SK-N-DZ (cell line): ENCODE measurements around the gene ARHGEF5. TPM values are rescaled to one million over a fixed set of nuclear protein-coding genes. Genes with fewer than 3 reads are reported as not detected.
"Not testable (repeated sequence)": the region's sequence is repeated elsewhere in the genome, so short reads cannot be mapped to it uniquely, and the experiment has no call there.

ENCODE experiments used
- DNase-seq: peaks from one replicate; pipeline ENCODE4 v3.0.0-alpha.2; 2015; ENCODE audit warnings: low spot score
- polyA plus RNA-seq, 2 experiments: library from polyadenylated mRNA; depleted of rRNA; stranded (reverse); fragments of >200 nt; gene quantifications; 2 replicates each; pipeline ENCODE4 v1.2.3, GENCODE V29; 2014

Gene ARHGEF5
- polyA plus RNA-seq (2014; cell fraction: cytosol; rRNA removed): not detected in 2 replicates
- polyA plus RNA-seq (2014; cell fraction: nucleus; rRNA removed): not detected in 2 replicates

DNA sequence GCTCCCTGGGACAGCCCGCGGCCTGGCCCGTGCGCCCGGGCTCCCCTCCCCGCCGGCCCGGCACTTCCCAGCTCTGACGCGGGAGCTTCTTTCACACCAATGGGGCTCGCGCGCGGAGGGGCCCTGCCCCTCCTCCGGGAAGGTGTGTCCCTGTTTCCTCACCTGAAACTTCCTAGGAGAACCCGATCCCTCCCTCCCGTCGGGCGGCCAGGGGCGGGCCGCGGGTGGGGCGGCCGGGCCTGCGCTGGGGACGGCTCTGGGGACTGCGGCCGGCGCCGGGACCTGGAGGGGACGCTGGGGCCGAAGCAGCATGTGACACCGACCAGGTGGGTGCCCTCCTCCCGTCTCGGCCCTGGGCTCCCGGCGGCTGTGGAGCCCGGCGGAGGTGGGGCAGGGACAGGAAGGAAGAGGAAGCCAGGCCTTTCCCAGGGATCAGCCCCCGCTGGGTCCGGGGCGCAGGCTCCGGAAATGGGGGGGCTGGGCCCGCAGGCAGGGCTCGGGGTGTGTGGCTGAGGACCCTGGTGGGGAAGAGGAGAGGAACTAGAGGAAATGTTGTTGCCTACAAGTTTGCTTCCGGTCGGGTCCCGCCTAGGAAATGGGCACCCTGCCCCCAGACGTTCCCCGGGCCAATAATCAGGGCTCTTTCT, at the start of gene ARHGEF5:
TSS of gene ARHGEF5 (plus strand) at position 227 of the 647 bp plus-strand sequence. CDS start 7,268 bp downstream, outside the sequence.
- DNase-seq: not testable (repeated sequence)

DNA sequence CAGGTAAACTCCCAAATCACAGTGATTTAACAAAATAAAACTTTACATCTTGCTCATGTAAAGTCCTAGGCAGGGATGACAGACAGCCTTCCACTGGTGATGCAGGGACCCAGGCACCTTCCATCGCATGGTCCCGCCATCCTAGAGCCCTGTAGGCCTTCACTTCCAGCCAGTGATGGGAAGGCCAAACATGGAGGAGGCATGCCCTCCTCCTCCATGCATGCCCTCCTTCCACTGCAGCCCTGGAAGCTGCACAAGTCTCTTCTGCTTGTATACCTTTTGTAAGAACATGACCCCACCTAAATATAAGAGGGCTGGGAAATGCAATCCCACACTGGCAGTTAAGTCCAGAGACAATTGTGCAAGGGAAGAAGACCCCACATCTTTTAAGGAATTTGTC, 45.5 kb upstream of the ARHGEF5 start:
- DNase-seq: not testable (repeated sequence)

DNA sequence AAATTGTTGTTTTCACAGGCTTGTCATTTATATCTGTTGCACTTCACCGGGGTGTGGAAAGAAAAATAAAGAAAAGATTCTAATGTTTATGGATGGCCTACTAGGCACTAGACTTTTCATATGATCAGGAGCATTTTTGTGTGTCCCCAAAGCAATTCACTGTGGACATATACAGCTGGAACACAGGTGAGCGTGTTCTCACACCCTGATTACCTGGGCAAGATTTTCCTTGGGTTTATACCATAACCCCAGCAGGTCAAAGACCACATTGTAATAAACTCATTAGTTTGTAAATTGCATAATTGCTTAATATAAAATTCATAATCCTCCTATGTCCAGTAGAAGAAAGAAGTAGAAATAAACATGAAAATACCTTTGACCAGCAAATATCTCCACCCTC, 44.0 kb upstream of the ARHGEF5 start:
- DNase-seq: not testable (repeated sequence)

DNA sequence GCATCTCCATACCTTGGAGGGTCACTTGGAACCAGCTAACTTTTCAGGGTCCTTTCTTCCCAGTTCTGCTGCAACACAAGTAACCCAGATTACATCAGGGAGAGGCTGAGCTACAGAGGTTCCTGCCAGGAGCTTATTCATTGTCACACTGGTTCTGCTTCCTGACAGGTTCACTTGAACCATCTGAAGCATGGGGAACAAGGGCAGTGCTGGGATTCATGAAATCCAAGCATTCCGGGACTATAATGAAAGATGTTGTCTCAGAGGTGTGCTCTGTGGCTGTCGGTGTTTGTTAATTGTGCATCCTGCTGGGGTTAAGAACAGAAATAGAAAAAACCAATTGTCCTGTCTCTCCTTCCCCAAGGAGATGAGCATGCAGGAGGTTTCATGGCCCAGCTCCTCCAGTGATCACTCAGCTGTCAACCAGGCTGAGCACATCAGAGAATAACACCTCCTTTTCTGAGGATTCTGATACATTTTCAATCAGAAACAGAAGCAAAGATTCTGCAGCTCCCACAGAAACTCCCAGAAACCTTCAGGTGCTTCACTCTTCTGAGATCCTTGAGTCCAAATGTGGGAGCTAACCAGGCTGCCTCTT, 43.2 kb upstream of the ARHGEF5 start, which contains the start of gene OR2A1:
TSS of gene OR2A1 (plus strand) at position 548 of the 598 bp plus-strand sequence. CDS start 5,706 bp downstream, outside the sequence.
- DNase-seq: not testable (repeated sequence)

DNA sequence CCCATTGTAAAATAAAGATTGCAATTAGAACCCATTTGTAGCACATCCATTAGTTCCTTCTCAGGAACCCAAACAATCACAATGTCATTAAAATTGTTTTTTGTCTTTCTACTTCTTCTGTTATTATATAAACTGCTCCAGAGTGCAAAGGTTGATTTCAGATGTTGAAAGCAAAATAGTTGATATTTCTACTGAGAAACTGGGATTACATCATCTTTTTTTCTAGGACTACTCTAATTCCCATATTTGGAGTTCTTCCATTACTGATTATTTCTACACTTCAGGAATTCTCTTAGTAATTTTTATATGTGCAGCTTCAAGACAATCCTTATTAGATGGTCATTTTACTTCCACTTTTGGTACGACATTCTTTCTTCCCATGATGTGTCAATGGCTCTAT, 37.7 kb upstream of the ARHGEF5 start:
- not testable (repeated sequence) for DNase-seq

DNA sequence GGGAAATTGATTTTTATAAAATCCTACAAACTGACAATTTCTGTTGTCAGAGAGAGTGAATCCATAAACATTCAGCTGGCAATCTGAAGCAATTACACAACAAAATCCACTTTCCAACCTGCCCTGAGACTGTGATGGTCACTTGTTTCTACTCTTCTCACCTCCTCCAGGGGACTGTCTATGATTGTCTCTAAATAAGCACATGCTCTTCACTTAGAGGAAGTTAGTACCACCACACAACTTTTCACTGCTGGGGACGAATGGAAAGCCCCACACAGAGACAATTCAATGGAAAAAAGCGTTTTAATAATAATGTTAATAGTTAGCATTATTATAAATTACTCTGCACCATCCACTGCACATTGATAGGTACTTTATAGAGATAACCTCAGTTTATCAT, 35.7 kb upstream of the ARHGEF5 start:
- not testable (repeated sequence) for DNase-seq

DNA sequence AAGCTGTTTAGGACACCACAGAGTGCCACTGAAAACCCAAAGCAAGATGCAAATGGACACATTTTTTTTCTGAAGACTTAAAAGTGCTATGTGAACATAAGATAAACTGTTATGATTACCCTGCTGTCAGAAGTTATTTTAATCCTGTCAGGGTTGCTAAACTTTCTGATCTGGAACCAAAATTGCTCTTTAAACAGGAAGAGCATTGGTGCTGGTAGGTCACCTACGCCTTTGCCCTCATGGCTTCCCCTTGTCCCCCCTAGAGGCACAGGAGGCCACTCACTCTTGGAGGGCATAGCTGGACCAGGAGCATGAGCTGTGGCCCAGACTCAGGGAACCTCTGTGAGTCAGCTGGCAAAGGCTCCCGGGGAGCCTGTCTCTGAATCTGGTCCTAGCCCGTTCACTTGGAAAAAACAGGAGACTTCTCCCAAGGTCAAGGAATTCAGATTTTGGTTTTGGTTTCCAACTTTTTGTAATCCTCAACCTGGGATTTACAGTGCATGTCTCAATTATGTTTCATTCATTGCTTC, 33.5 kb upstream of the ARHGEF5 start:
- not testable (repeated sequence) for DNase-seq

DNA sequence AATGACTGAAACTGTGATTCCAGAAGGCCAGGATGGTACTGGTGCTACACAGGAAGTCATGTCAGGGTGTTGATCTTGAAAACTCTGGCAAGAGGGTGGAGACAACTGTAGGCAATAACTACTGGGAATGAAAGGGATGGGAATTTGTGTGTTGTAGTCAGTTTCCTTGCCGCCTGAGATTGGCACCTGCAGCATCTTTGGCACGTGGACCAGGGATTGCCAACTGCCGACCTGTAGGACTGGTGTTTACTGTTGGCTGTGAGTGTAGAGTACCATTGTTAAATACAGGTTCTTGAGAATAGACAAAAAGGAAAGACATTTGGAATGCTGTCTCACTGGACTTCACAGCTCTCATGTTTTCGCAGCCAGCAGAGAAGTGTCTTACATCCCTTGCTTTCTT, 31.8 kb upstream of the ARHGEF5 start:
- DNase-seq: not testable (repeated sequence)

DNA sequence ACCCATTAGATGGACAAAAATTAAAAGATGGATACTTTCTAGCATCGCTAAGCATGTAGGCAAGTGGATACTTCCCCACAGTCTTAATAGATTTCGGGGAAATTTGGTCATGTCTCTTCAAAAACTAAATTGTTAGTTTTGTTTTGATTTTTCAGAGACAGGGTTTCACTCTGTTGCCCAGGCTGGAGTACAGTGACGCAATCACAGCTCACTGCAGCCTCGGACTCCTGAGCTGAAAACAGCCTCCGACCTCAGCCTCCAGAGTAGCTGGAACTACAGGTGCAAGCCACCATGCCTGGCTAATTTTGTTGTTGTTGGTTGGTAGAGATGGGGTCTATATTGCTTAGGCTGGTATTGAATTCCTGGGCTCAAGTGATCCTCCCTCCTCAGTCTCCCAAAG, 29.3 kb upstream of the ARHGEF5 start:
- DNase-seq: not testable (repeated sequence)

DNA sequence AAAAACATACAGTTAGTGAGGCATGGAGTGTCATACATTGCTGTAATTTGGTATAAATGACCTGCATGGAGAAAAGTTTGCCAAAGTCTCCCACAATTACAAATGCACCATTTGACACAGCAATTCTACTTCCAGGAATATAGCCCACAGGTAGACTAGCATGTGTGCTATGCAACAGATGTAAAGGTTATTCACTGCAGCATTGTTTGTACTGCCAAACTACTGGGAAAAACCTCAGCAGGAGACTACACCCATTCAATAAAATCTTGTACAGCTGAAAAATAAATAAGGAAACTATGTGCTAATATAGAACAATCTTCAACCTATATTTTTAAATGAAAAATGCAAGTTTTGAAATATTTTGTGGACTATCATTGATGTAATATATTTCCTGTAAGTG, 25.2 kb upstream of the ARHGEF5 start:
- not testable (repeated sequence) for DNase-seq

DNA sequence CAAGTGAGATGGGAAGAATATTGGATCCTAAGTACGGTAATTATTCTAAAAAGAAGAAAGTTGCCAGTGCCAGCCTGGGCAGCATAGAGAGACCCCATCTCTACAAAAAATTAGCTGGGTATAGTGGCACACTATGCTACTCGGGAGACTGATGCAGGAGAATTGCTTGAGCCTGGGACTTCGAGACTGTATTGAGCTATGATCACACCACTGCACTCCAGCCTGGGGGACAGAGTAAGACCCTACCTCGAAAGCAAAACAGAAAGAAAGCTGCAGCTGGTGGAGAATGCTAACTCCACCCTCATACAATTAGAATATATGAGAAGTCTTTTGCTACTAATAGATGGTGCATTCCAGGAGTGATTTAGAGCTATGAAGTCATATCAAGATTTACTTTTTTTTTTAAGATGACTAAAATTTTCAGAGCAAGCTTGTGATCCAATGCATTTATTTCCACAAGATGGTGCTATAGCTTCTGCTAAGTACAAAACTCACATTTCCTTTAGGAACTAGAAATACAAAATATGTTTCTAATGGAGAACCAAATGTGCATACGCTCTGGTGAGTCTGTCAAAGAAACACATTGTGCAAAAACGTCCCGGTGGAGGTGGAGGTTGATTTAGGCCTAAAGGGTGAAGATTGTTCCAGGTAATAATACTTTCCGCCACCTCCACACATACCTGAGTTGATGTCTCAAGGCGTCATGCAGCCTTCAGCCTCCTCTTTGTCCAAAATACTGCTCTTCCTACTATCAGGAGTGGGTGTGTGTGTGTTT, 23.8 kb upstream of the ARHGEF5 start:
- not testable (repeated sequence) for DNase-seq

DNA sequence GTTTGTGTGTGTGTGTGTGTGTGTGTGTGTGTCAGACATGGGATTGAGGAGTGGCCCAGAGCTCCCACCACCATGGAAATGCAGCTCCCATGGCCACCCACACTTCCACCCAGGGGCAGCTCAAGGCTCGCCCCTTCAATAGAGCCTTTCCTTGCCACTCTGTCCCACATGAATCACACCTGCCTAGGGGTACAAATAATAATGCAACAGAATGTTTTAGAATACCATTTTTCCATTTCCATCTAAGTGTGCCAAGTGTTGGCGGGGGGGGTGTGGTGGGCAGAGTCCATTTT, 23.3 kb upstream of the ARHGEF5 start:
- DNase-seq: not testable (repeated sequence)

DNA sequence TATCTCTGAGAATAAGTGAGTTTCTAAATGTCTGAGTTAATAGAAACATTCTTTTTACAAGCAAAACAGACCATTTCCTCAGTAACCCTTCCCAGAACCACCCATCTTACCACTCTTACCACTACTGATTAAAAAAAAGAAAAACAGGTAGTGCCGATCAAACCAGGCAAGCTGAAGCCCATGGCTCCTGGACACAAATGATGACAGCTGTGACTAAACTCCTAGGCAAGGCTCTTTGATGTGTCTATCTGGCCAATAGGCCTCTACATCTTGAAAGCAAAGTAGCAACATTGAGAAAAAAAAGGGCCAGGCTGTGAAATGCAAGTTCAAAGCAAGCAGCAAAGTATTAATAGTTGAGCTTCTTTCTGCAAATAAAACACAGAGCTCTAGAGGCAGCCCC, 6.6 kb upstream of the ARHGEF5 start:
- DNase-seq: not testable (repeated sequence)

DNA sequence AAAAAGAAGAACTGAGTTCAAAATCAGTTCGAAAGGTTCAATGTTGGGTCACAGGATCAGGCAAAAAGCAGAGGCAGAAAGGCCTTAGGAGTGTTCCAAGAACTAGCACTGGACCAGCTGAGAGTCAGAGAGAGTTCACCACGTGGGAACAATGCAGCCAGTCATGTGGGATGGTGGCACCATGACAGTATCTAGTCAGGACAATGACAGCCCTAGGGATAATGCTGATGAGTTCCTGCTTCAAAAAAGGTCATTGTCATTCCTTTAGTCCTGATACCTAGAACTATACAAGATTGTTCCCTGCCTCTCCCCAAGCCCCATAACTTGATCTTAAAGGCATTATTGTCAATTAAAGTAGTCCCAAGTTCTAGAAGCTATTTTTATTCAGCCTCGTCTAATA, 3.5 kb upstream of the ARHGEF5 start:
- DNase-seq: not testable (repeated sequence)

DNA sequence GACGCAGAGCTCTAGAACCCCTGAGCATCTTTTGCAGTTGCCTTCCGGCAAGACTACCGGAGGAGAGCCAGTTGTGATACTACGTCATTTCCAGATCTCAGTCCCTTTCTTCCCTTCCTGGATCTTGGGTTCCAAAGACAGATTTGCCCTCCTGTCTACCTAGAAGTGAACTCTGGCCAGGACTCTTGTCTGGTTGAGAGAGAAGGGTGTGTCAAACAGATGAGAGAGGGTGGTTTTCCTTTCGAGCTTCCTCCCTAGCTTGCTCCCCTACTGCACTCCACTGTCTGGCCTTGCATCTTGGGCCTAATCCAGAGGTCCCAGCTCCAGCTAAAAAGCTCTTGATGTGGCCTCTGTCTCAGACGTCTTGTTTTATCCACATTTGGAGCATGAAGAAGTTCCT, 983 bp downstream of the ARHGEF5 start:
- not testable (repeated sequence) for DNase-seq

DNA sequence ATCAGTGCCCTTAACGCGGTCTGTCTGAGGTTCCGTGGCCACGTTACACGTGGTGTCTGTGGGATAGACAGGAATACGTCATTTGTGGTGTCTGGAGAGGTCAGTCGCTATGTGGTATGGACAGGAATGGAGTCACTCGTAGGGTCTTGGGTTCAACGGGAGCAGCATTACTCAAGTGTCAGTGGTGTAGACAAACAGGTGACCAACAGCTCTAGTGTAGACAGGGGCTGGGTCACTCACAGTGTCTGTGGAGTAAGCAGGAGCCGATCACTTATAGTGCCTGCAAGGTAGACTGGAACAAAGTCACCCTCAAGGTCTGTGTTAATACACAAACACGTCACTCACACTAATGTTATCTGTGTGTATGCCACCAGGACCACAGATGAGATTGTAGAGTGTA, 1.7 kb downstream of the ARHGEF5 start:
- DNase-seq: not testable (repeated sequence)

DNA sequence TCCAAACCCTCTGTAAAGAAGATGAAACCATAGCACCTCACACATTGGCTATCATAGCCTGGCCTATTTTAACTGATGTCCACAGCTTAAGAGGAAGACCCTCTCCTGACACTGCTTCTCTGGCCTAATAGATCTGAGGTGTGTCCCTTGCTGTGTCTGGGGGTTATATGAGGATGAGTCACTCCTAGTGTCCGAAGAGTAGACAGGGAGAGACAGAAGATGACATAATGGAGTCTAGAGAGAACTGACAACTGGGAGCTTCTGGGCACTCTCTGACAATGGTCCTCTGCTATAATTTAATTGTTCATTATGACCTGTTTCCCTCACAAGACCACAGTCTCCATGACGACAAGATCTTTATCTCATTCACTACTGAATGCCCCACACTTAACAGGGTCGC, 6.9 kb downstream of the ARHGEF5 start:
- not testable (repeated sequence) for DNase-seq

DNA sequence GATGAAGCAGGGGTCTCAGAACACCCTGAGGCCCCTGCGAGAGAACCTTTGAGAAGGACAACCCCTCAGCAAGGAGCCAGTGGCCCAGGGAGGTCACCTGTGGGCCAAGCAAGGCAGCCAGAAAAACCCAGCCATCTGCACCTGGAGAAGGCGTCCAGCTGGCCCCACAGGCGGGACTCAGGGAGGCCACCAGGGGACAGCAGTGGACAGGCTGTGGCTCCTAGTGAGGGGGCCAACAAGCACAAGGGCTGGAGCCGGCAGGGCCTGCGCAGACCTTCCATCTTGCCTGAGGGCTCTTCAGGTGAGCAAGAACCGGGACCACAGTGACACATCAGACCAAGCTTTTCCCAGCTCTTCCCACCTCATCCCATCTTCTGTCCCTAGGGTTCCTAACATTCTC, 10.3 kb downstream of the ARHGEF5 start:
- DNase-seq: not testable (repeated sequence)

DNA sequence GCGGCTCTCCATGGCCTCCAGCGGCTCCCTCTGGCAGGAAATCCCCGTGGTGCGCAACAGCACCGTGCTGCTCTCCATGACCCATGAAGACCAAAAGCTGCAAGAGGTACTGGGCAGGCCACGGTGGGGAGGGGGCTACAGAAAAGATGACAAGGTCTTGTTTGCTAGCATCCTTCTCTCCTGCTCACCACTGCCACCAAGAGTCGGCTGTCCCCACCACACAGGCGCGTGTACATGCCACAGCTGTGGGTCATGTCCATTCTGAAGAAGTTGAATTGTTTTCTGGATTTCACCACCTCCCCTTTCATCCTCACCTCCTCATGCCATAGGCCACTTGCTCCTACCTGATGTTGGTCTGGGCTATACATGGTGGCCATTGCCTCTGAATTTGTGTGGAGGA, 12.0 kb downstream of the ARHGEF5 start:
- not testable (repeated sequence) for DNase-seq

DNA sequence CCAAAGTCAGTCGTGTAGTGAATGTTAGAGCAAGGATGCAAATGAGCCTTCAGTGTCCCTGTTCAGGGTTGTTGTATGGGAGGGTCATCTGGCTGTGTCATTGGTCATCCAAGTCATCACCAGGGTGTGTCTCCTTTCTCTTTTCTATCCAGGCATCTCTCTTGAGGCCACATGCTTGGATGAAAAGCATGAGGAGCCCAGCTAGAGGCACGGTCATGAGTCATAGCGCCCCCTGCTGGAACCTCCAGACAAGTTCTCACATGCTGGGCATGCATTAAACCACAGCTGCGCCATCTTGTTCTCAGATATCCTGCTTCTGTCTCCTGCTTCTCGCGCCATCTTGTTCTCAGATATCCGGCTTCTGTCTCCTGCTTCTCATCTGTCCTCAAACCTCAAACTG, 14.0 kb downstream of the ARHGEF5 start:
- not testable (repeated sequence) for DNase-seq

DNA sequence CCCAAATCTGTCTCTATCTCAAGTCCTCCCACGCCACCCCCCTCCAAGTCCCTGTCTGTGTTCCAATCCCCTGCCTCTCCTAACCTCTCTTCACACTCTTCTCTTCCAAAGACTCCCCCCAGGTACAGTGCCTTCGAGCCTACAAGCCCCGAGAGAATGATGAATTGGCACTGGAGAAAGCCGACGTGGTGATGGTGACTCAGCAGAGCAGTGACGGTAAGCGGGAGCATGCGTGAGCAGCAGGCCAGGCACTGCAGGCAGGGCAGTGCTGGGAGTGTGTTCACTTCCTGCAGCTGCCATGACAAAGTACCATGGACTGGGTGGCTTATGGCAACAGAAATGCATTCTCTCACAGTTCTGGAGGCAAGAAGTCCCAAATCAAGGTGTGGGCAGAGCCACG, 23.4 kb downstream of the ARHGEF5 start:
- DNase-seq: no peak

DNA sequence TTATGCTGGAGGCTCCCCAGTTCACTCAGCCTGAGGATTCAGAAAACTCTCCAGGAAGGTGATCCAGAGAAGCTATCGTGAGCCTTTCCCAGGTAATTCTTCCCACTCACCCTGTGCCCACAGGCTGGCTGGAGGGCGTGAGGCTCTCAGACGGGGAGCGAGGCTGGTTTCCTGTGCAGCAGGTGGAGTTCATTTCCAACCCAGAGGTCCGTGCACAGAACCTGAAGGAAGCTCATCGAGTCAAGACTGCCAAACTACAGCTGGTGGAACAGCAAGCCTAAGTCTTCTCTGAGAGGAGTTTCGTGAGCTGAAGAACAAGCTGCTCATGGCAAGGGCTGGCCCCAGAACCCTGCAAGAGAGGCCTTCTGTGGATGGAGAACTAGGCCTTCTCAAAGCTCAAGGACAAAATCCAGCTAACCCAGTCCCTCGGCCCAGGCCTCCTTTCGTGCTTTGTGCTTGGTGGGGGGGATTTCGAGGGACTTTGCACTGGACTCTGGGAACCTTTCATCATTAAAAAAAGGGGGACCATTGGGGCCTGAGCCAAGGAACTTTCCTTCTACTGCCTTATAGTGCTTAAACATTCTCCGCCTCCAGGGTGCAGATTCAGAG, 24.7 kb downstream of the ARHGEF5 start:
- no peak for DNase-seq
